OCI-LY3 (cell line): ENCODE measurements around the gene VMP1.

ENCODE experiments used
- CTCF ChIP-seq: fragments of 200-600, 300-600 bp; sonication (generic); IDR thresholded peaks from 2 replicates; pipeline ENCODE4 v1.5.1; 2014; ENCODE audit warnings: antibody characterized with exemption, low read length, low read depth
- EZH2phosphoT487 ChIP-seq: fragments of 200-600 bp; shearing (Covaris generic); IDR thresholded peaks from 2 replicates; pipeline ENCODE4 v1.6.1; 2018; ENCODE audit warnings: antibody characterized with exemption, mixed run types, low read depth

GRCh38 chr17:59839651-59840328 is 132.3 kb downstream of the VMP1 start:
- TF ChIP-seq CTCF = no peak
- no peak for TF ChIP-seq EZH2phosphoT487
